Measurements from ENCODE around the gene KLF13. TPM values are rescaled to one million over a fixed set of nuclear protein-coding genes. Genes with fewer than 3 reads are reported as not detected.

Gene KLF13
- total RNA-seq, 1 experiment from 2014 or later = 14.1 TPM

- intact Hi-C loops (cut with micrococcal nuclease; ENCODE audit: unreplicated experiment) = no loop called here
- H3K4me1 Mint-ChIP-seq (ENCODE audit: low read depth, unreplicated experiment) = no peaks in the 10 kb centered on the region
- TF ChIP-seq CTCF (IDR thresholded peaks at IDR 0.05; ENCODE audit: unreplicated experiment) = no peak
- H3K27ac Mint-ChIP-seq (ENCODE audit: unreplicated experiment) = no peak overlapping the region
- no peaks in the 10 kb centered on the region for H3K9me3 Mint-ChIP-seq (ENCODE audit: low read depth, unreplicated experiment)
- DNase-seq = no peak
- no TSS peak for BruUV-seq (replicated peaks)
- no peaks in the 10 kb centered on the region for H3K27me3 Mint-ChIP-seq (ENCODE audit: unreplicated experiment)
- no peak overlapping the region for H3K4me3 Mint-ChIP-seq (ENCODE audit: low read depth, unreplicated experiment)
- CTCF ChIA-PET = no interaction called here
- no peaks in the 10 kb centered on the region for H3K36me3 Mint-ChIP-seq (ENCODE audit: insufficient read depth, unreplicated experiment)
These were observed 19.1 kb upstream of the KLF13 start for GRCh38 chr15:31307270-31308184.

GRCh38 chr15:31308185-31308639 lies 18.4 kb upstream of the KLF13 start:
- no peaks in the 10 kb centered on the region for H3K27me3 Mint-ChIP-seq (ENCODE audit: unreplicated experiment)
- no peaks in the 10 kb centered on the region for H3K36me3 Mint-ChIP-seq (ENCODE audit: insufficient read depth, unreplicated experiment)
- CTCF ChIA-PET = no interaction called here
- no peak overlapping the region for H3K4me3 Mint-ChIP-seq (ENCODE audit: low read depth, unreplicated experiment)
- intact Hi-C loops (cut with micrococcal nuclease; ENCODE audit: unreplicated experiment) = no loop called here
- no peaks in the 10 kb centered on the region for H3K4me1 Mint-ChIP-seq (ENCODE audit: low read depth, unreplicated experiment)
- no peak for DNase-seq
- BruUV-seq (replicated peaks) = no TSS peak
- no peaks in the 10 kb centered on the region for H3K9me3 Mint-ChIP-seq (ENCODE audit: low read depth, unreplicated experiment)
- no peak overlapping the region for H3K27ac Mint-ChIP-seq (ENCODE audit: unreplicated experiment)
- TF ChIP-seq CTCF (IDR thresholded peaks at IDR 0.05; ENCODE audit: unreplicated experiment) = no peak

GRCh38 chr15:31309893-31310606 lies 16.6 kb upstream of the KLF13 start:
- Mint-ChIP-seq H3K9me3 (ENCODE audit: low read depth, unreplicated experiment) (no peaks in the 10 kb centered on the region), H3K36me3 (ENCODE audit: insufficient read depth, unreplicated experiment) (no peaks in the 10 kb centered on the region), H3K4me3 (ENCODE audit: low read depth, unreplicated experiment) (no peak overlapping the region), H3K27ac (ENCODE audit: unreplicated experiment) (no peak overlapping the region), H3K4me1 (ENCODE audit: low read depth, unreplicated experiment) (no peaks in the 10 kb centered on the region), H3K27me3 (ENCODE audit: unreplicated experiment) (no peaks in the 10 kb centered on the region)
- BruUV-seq (replicated peaks) = no TSS peak
- CTCF ChIA-PET = no interaction called here
- intact Hi-C loops (cut with micrococcal nuclease; ENCODE audit: unreplicated experiment) = no loop called here
- no peak for TF ChIP-seq CTCF (IDR thresholded peaks at IDR 0.05; ENCODE audit: unreplicated experiment)
- DNase-seq = no peak

GRCh38 chr15:31311735-31312619 lies 14.7 kb upstream of the KLF13 start:
- Mint-ChIP-seq H3K4me1 (ENCODE audit: low read depth, unreplicated experiment) (no peaks in the 10 kb centered on the region), H3K4me3 (ENCODE audit: low read depth, unreplicated experiment) (no peak overlapping the region), H3K27ac (ENCODE audit: unreplicated experiment) (no peak overlapping the region), H3K9me3 (ENCODE audit: low read depth, unreplicated experiment) (no peaks in the 10 kb centered on the region), H3K36me3 (ENCODE audit: insufficient read depth, unreplicated experiment) (no peaks in the 10 kb centered on the region), H3K27me3 (ENCODE audit: unreplicated experiment) (no peaks in the 10 kb centered on the region)
- intact Hi-C loops (cut with micrococcal nuclease; ENCODE audit: unreplicated experiment) = no loop called here
- TF ChIP-seq CTCF (IDR thresholded peaks at IDR 0.05; ENCODE audit: unreplicated experiment) = no peak
- CTCF ChIA-PET = interaction anchor here (0.6 kb wide), 1 partner anchor 86 kb away, joined by 5 read pairs; no protein-coding TSS in a partner anchor
- no TSS peak for BruUV-seq (replicated peaks)
- DNase-seq = no peak
